GM10248 (cell line): ENCODE results near the gene CRY2.
"Not testable (repeated sequence)": the region's sequence is repeated elsewhere in the genome, so short reads cannot be mapped to it uniquely, and the experiment has no call there.

Experiments
- CTCF ChIA-PET: fragments of 300-600 bp; sonication (Branson Sonifier 250); formaldehyde crosslinking; extraction: SDS; loops from one replicate; lab custom pipeline; 2021; ENCODE audit warnings: antibody characterized with exemption; lab: Yijun Ruan, JAX
- POLR2A ChIA-PET: fragments of 350-650 bp; sonication (Branson Sonifier 250); formaldehyde crosslinking; extraction: SDS; loops from one replicate; lab custom pipeline; 2020; ENCODE audit warnings: antibody characterized with exemption; lab: Yijun Ruan, JAX
- DNase-seq: peaks from one replicate; pipeline ENCODE4 v3.0.0; 2012; ENCODE audit errors: extremely low spot score
- CTCF ChIP-seq: IDR thresholded peaks from 2 replicates; pipeline ENCODE4 v1.5.1; 2012; ENCODE audit warnings: mild to moderate bottlenecking, low read depth; ENCODE audit errors: extremely low read depth, missing control alignments, control extremely low read depth

Gene CRY2

GRCh38 chr11:45905095-45905494 lies 57.8 kb downstream of the CRY2 start:
- CTCF ChIA-PET = interaction anchor here (1.2 kb wide), 1 partner anchor 8 kb away, joined by 4 read pairs; no protein-coding TSS in a partner anchor
- POLR2A ChIA-PET = no interaction called here
- DNase-seq = no peak
- TF ChIP-seq CTCF = no peak

- DNase-seq, POLR2A ChIA-PET: not testable (repeated sequence)
- CTCF ChIA-PET = interaction anchor here (1.2 kb wide), 1 partner anchor 8 kb away, joined by 4 read pairs; no protein-coding TSS in a partner anchor
Observed at GRCh38 chr11:45905576-45905975, 58.3 kb downstream of the CRY2 start.

- TF ChIP-seq CTCF = no peak
- ChIA-PET POLR2A (interaction anchor here (0.6 kb wide), 1 partner anchor 10 kb away, joined by 3 read pairs; no protein-coding TSS in a partner anchor), CTCF (interaction anchor here (1.2 kb wide), 1 partner anchor 9 kb away, joined by 4 read pairs; no protein-coding TSS in a partner anchor)
- DNase-seq = no peak
Observed at GRCh38 chr11:45906096-45906682, 58.9 kb downstream of the CRY2 start.

GRCh38 chr11:45906965-45907611 lies 59.8 kb downstream of the CRY2 start, which contains the start of gene FREY1:
FREY1 (minus strand) TSS chr11:45907271; CDS start chr11:45907245, 26 bp downstream.
- DNase-seq = no peak
- POLR2A ChIA-PET = no interaction called here
- no peak for TF ChIP-seq CTCF
- CTCF ChIA-PET = no interaction called here

- ChIA-PET POLR2A (no interaction called here), CTCF (no interaction called here)
- no peak for DNase-seq
- TF ChIP-seq CTCF = no peak
Observed at GRCh38 chr11:45907911-45908370, 60.7 kb downstream of the CRY2 start.

GRCh38 chr11:45909594-45910475 lies 62.6 kb downstream of the CRY2 start:
- CTCF ChIA-PET = interaction anchor here (1.2 kb wide), 1 partner anchor 37 kb away, joined by 3 read pairs; no protein-coding TSS in a partner anchor
- POLR2A ChIA-PET = interaction anchor here (0.9 kb wide), 1 partner anchor 8 kb away, joined by 3 read pairs; the partner anchor contains the start of gene PEX16

More at GRCh38 chr11:45909594-45910475, 62.6 kb downstream of the CRY2 start:
- TF ChIP-seq CTCF = no peak
- DNase-seq = no peak
